ENCODE data around the gene PFKP.

The PFKP gene

GRCh38 chr10:3118641-3119091, 51.3 kb downstream of the PFKP start:
- H3K4me3 ChIP-seq (ENCODE audit: low read length) = no peak overlapping the region
- no peak for TF ChIP-seq ZNF274 (IDR thresholded peaks at IDR 0.05; ENCODE audit: low read depth, low read length)

DNA sequence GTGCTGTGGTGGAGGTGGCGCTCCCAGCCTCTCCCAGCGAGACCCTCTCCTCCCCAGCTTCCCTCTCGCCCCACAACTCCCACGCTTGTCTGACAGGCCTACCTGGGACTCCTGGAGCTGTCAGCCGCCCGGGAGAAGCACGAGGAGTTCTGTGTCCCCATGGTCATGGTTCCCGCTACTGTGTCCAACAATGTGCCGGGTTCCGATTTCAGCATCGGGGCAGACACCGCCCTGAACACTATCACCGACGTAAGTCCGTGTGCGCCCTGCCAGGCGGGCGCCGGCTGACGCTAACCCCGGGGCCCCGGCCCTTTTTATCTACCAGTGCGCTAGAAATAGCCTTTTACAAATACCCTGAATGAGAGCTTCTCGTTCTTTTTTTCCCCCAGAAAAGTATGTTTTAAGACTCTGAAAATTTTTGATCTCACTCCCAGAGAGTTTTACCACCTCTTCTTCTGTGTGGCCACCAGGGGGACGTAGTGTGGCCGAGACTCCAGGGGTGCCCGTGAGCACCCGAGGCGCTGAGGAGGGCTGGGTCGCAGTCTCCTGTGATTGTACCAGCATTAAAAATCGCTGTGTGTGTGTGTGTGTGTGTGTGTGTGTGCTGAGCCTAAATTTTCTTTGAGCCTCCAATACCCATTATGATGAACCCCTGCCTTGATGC, 52.6 kb downstream of the PFKP start:
- no peak overlapping the region for H3K4me3 ChIP-seq (ENCODE audit: low read length)
- TF ChIP-seq ZNF274 (IDR thresholded peaks at IDR 0.05; ENCODE audit: low read depth, low read length) = no peak

DNA sequence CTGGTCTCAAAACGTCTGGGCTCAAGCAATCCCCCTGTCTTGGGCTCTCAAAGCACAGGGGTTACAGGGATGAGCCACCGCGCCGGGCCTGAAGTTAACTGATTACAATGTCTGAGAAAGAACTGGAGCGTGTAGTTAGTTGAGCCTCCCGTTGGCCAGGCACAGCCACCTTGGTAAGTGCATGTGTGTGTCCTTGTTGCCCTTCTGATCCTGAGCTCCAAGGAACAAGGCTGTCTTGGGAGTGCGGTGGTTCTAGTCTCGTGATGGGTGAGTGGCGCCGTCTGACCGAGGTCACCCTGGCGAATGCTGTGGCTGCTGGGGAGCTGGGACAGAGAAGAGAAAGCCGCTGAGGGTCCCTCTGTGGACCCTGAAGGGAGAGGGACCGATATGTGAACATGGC, 54.7 kb downstream of the PFKP start:
- TF ChIP-seq ZNF274 (IDR thresholded peaks at IDR 0.05; ENCODE audit: low read depth, low read length) = no peak

GRCh38 chr10:3122486-3123205, 55.3 kb downstream of the PFKP start:
- no peak overlapping the region for H3K4me3 ChIP-seq (ENCODE audit: low read length)
- TF ChIP-seq ZNF274 (IDR thresholded peaks at IDR 0.05; ENCODE audit: low read depth, low read length) = no peak

More for the DNA sequence above, 54.7 kb downstream of the PFKP start:
- H3K4me3 ChIP-seq (ENCODE audit: low read length) = no peak overlapping the region

- TF ChIP-seq ZNF274 (IDR thresholded peaks at IDR 0.05; ENCODE audit: low read depth, low read length) = no peak
- no peak overlapping the region for H3K4me3 ChIP-seq (ENCODE audit: low read length)
These were observed 56.4 kb downstream of the PFKP start for GRCh38 chr10:3123571-3124411.

DNA sequence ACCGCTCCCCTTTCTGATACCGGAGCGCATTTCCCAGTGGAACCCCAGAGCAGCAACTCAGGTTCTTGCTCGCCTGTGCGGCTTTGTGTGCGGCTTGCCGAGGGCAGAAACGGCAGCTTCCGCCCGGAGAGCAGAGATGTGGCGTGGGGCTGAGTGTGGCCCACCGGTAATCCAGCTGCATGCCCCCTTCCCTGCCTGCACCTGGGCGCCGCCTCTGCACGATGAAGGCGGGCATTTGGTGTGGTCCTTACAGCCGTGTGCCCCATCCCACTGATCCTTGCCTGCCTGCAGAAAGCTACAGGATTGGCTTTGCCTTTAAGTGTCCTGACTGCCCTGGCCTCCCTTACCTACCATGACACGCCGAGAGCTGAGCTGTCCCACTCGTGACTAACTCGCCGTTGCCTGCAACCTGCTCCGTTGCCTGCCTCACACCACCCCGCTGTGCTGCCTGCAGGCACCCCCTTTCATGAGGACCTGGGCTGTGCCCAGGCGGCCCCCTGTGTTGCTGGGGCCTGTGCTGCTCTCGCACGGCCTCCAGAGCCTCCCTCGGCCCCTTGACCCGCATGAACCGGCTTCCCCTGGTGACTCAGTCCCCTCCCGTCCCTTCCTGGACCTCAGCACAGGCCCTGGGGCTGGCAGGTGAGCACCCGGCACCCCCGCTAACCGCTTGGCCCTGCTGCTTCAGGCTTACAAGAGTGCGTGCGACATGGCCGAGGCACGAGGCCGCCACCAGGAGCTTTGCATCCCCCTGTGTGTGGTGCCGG, 57.2 kb downstream of the PFKP start:
- H3K4me3 ChIP-seq (ENCODE audit: low read length) = no peak overlapping the region

DNA sequence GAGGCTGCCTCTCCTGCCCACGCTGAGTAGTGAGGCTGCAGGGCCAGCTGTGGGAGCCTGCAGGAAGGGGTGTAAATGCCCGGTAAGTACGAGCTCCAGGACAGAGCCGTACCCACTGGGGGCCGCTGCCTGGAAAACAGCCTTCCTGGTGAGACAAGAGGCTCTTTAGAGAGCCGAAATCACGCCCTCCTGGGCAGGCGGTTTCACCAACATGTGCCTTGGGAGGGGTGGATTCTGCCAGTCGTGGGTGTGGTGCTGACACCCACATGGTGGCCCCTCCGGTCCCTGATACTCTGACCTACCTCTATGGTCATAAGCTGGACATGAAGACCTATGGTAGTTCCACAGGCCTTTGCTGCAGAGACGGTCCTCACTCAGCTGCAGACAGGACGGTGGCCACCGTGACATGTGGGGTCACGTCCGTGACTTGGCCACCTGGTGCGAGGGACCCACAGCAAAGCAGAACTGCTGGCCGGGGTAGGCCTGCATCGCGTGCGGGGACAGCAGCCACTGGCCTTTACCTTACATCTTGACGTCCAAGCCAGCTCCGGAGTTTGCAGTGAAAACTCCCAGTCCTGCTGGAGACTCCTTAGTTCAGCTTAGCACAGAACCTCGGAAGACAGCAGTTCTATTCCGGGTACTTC, 58.3 kb downstream of the PFKP start:
- no peak overlapping the region for H3K4me3 ChIP-seq (ENCODE audit: low read length)
- no peak for TF ChIP-seq ZNF274 (IDR thresholded peaks at IDR 0.05; ENCODE audit: low read depth, low read length)

More for the DNA sequence above, 57.2 kb downstream of the PFKP start:
- no peak for TF ChIP-seq ZNF274 (IDR thresholded peaks at IDR 0.05; ENCODE audit: low read depth, low read length)

DNA sequence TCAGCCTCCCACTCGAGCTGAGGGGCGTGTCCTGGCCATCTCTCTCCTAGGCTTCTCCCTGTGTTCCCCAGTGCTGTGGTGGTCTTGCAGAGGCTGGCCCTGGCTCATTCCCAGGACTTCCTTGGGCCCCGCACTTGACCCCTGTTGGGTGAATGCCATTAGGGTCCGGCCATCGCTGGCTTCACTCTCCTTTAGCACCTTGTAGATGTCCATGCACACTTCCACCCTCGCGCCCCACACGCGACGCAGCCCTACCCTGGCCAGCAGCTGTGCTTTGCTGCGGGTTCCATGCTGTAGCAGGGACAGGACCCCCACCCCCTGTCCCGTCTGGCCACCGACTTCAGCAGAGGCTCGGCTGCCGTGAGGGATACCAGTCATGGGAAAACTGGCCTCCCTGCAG, 58.9 kb downstream of the PFKP start:
- no peak for TF ChIP-seq ZNF274 (IDR thresholded peaks at IDR 0.05; ENCODE audit: low read depth, low read length)
- H3K4me3 ChIP-seq (ENCODE audit: low read length) = no peak overlapping the region

DNA sequence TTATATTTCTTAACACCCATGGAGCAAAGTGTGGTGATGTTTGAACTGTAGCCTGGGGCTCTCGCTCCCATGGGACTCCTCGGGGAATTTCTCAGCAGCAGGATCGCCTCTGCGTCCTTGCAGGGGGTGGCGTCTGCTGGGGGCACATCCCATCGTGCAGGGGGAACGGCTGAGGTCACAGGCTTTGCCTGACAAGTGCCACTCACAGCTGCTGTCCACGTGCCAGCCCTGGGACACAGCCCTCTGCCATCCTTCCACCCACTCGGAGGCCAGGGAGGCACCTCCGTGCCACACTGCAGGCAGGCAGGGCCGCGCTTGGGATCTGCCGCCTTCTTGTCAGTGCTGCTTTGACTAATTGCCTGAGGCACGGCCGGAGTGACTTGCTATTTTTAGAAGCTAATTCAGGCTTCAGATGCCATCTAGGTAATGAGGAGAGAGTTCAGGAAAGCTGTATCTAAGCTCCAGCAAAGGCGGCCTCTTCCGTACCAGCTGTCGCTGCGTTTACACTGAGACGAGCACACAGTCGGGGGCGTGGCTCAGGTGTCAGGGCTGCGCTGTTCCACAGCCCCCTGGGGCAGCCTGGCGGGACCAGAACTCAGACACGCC, 59.5 kb downstream of the PFKP start:
- TF ChIP-seq ZNF274 (IDR thresholded peaks at IDR 0.05; ENCODE audit: low read depth, low read length) = no peak
- no peak overlapping the region for H3K4me3 ChIP-seq (ENCODE audit: low read length)

GRCh38 chr10:3127921-3128320, 60.6 kb downstream of the PFKP start:
- no peak overlapping the region for H3K4me3 ChIP-seq (ENCODE audit: low read length)
- TF ChIP-seq ZNF274 (IDR thresholded peaks at IDR 0.05; ENCODE audit: low read depth, low read length) = no peak

DNA sequence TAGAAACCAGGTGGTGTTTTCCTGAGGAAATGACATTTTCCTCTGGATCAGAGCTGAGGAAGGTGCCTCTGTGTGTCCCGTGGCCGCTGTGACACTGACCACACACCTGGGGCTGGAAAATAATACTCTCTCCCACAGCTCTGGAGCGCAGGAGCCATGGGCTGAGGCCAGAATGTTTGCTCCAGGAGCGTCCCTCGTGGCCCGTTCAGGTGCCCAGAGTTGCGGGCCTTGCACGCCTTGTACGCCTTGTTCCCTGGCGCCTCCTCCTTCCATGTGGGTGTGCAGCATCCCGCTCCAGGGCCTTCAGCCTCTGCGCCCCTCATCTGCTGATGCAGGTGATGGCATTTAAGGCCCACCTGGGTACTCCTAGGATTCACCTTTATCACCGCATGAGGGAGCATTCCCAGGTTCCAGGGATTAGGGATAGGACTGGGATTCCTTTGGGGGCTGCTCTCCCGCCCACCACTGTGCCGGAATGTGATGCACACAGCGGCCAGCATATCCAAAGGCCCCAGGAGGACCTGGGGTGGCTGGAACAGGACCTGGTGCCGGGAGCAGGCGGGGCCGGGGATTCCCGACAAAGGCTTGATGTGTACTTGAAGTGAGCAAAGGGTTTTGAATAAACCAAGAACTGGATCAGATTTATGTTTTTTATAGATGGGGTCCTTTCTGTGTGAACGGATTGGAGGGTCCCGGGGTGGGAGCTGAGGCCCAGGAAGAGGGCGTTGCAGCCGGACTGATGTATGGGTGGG, 61.2 kb downstream of the PFKP start:
- TF ChIP-seq ZNF274 (IDR thresholded peaks at IDR 0.05; ENCODE audit: low read depth, low read length) = no peak
- H3K4me3 ChIP-seq (ENCODE audit: low read length) = no peak overlapping the region

DNA sequence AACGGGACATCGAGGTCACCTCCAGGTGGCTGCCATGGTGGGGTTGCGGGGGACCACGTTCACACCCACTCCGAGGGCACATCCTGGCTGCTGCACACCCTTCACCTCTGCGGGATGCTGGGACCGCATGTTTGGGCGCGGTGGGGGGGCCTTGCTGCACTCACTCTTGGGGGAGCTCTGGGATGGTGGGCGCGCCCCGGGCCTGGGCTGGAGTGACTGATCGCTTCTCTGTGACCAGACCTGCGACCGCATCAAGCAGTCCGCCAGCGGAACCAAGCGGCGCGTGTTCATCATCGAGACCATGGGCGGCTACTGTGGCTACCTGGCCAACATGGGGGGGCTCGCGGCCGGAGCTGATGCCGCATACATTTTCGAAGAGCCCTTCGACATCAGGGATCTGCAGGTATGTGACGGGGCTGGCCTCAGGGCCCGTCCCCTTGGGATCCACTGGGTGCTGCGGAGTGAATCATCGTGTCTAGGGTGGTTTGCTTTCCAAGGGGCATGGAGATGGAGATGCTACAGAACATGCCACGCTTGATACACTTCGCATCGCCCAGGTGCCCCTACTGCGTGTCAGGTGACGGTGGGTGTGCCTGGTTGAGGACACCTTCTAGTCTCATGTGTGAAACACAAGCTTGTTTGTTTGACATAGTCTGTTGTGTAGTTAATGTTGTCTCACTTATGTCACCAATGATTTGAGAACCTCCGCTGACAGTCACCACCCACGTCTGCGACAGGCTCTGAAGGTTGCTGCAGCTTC, 62.4 kb downstream of the PFKP start:
- no peak for TF ChIP-seq ZNF274 (IDR thresholded peaks at IDR 0.05; ENCODE audit: low read depth, low read length)
- no peak overlapping the region for H3K4me3 ChIP-seq (ENCODE audit: low read length)

Measured in GM08714 (cell line).